ENCODE measurements around the gene CRACR2B.

Gene CRACR2B

GRCh38 chr11:827897-828192, at the start of gene CRACR2B:
CRACR2B (plus strand) TSS chr11:827919; CDS start chr11:828608, 689 bp downstream.
- no peak for DNase-seq (ENCODE audit: low read depth in 2 of 2)

GRCh38 chr11:778976-779954, 48.5 kb upstream of the CRACR2B start:
- DNase-seq (ENCODE audit: low read depth in 2 of 2), result no peak

- no peak for DNase-seq (ENCODE audit: low read depth in 2 of 2)
These were observed 47.7 kb upstream of the CRACR2B start for GRCh38 chr11:779955-780532.

GRCh38 chr11:782264-783174, 45.2 kb upstream of the CRACR2B start:
- DNase-seq (ENCODE audit: low read depth in 2 of 2), result no peak

- DNase-seq (ENCODE audit: low read depth in 2 of 2), result peak; percentile 75
These were observed 44.1 kb upstream of the CRACR2B start for GRCh38 chr11:783581-784015.

- DNase-seq (ENCODE audit: low read depth in 2 of 2), result no peak
These were observed 41.3 kb upstream of the CRACR2B start for GRCh38 chr11:786235-787083.

- no peak for DNase-seq (ENCODE audit: low read depth in 2 of 2)
These were observed 40.5 kb upstream of the CRACR2B start for GRCh38 chr11:787084-787675.

GRCh38 chr11:788009-788640, 39.6 kb upstream of the CRACR2B start:
- no peak for DNase-seq (ENCODE audit: low read depth in 2 of 2)

- DNase-seq (ENCODE audit: low read depth in 2 of 2), result no peak
These were observed 38.5 kb upstream of the CRACR2B start for GRCh38 chr11:788953-789940.

GRCh38 chr11:789943-790342, 37.8 kb upstream of the CRACR2B start, which contains the start of gene CEND1:
CEND1 (minus strand) TSS chr11:790090; CDS start chr11:788576, 1,514 bp downstream.
- peak in 1 of 2 experiments; percentile 12 for DNase-seq (ENCODE audit: low read depth in 2 of 2)

GRCh38 chr11:790721-791564, 36.8 kb upstream of the CRACR2B start:
- no peak for DNase-seq (ENCODE audit: low read depth in 2 of 2)

GRCh38 chr11:791658-792534, 35.8 kb upstream of the CRACR2B start:
- no peak for DNase-seq (ENCODE audit: low read depth in 2 of 2)

GRCh38 chr11:792535-792821, 35.2 kb upstream of the CRACR2B start:
- DNase-seq (ENCODE audit: low read depth in 2 of 2), result no peak

- DNase-seq (ENCODE audit: low read depth in 2 of 2), result no peak
These were observed 34.8 kb upstream of the CRACR2B start for GRCh38 chr11:792873-793272.

GRCh38 chr11:793556-793955, 34.2 kb upstream of the CRACR2B start:
- DNase-seq (ENCODE audit: low read depth in 2 of 2), result no peak

- DNase-seq (ENCODE audit: low read depth in 2 of 2), result no peak
These were observed 33.5 kb upstream of the CRACR2B start for GRCh38 chr11:794013-794765.
